Ramos (cell line): ENCODE data around the gene MKLN1.

Experiments used
- in situ Hi-C: fragments of 300-500 bp; cut with MboI; formaldehyde crosslinking; loops from one replicate; pipeline ENCODE4 v1.14.3; 2022; ENCODE audit warnings: low sequenced_read_pairs; ENCODE audit not compliant: unreplicated experiment

MKLN1 gene

DNA sequence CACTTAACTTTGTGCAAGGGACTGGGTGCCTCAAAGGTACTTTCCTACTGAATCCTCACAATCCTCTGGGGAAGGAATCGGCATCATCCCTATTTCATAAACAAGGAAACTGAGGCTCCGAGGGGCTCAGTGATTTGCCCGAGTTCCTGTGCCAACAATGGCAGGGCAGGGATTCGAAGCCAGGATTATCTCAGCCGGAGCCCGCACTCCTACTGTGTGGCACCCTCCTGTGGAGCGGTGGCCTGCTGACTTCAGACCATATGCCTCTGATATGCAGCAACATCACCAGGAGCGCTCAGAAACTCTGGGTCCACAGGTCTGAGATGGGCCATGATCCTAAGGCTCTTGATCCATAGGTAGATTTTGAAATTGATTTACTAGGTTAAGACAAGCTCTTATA lies 182.1 kb downstream of the MKLN1 start:
- in situ Hi-C loops: loop anchor here (10.0 kb wide), 1 partner anchor 635 kb away; no protein-coding TSS in a partner anchor

DNA sequence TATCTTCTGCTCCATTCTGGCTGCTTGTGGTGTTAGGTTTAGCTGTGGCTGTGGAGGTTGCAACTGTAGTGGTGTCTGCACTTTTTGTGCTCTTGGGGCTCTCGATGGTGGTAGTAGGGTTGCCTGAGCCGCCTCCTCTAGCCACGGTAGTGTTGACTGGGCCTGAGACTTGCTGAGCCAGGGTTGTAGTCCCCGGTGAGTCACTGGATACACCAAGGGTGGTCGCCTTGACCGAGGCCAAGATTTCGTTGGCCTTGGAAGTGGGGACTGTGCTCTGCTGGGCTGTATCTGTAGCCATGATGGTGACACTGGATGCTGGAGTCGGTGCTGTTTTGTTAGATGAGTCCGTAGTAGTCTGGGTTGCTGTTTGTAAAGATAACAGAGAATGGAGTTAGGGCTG lies 183.4 kb downstream of the MKLN1 start:
- in situ Hi-C loops: loop anchor here (10.0 kb wide), 1 partner anchor 636 kb away; no protein-coding TSS in a partner anchor

DNA sequence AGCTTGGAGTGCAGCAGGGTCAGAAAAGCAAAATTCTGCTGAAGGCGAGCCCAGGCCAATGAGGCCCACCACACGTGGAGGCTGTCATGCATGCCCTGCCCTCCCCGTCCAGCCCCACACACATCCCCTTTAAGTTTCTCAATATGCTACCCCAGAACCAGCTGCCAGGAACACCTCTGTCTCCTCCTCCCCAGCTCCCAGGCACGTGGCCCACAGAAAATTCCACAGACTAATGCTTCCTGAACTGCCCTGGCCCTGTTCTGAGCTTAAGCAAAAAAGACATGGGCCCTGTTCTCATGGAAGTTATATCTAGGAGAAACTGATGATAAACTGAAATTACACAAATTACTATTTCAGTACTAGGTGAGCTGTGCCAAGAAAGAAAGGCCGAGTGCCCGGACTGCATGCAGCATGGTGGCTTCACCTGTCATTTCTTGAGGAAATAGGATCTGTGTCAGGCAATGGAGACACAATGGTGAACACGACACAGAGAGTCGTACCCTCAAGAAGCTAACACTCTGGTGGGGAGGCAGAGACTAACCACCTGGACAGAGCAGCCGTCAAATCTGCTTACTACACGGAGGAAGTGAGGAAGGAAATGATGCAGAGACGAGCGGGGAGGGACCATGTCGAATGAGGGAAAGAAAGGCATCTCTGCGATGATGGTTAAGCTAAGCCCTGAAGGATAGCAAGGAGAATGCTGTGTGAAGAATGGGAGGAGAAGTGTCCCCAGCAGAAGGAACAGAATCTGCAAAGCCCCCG lies 184.3 kb downstream of the MKLN1 start:
- in situ Hi-C loops: loop anchor here (10.0 kb wide), 1 partner anchor 637 kb away; no protein-coding TSS in a partner anchor

DNA sequence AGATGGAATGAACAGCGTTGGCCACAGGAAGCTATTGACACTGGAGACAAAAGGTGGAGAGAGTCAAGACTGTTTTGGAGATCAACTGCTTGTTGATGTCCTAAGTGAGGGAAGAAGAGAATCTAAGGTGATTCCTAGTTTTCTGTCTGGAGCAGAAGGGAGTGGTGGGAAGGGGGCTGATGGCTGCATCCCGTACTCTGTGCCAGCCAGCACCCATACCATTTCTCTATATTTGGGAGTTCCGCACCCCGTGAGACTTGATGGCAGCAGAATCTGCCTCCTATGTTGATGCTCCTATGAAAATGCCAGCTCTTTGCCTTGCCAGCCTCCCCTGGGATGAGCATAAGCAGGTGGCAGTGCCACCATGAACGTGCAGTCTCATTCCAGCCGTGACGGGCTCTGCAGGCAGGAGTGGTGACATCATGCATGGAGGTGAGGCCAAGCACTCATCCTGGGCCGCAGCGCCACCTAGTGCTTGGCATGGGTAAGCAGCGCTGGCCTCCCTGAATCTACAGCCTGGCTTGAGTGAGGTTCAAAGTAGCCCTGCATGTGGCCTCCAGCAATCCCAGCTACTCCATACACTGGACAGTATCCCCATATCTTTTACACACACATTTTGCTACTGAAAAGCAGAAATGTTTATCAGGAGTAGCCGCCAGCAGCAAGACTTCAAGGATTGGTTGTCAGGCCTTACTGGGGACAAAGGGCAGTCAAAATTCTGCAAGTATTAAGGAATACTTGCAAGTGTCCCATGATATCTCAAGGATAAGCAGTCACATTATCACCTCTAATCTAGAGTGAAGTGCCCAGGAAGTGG lies 185.8 kb downstream of the MKLN1 start:
- in situ Hi-C loops: loop anchor here (10.0 kb wide), 1 partner anchor 639 kb away; no protein-coding TSS in a partner anchor

DNA sequence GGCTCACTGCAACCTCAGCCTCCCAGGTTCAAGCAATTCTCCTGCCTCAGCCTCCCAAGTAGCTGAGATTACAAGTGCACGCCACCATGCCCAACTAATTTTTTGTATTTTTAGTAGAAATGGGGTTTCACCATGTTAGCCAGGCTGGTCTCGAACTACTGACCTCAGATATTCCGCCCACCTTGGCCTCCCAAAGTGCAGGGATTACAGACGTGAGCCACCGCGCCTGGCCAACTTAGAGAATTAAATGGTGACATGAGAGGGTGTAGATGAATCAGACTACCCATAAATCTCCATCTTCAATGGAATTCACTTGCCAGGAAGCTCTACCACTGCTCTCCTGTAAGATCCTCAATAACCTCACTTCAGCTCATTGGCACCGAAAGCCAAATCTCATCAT lies 187.8 kb downstream of the MKLN1 start:
- in situ Hi-C loops: loop anchor here (10.0 kb wide), 1 partner anchor 641 kb away; no protein-coding TSS in a partner anchor

DNA sequence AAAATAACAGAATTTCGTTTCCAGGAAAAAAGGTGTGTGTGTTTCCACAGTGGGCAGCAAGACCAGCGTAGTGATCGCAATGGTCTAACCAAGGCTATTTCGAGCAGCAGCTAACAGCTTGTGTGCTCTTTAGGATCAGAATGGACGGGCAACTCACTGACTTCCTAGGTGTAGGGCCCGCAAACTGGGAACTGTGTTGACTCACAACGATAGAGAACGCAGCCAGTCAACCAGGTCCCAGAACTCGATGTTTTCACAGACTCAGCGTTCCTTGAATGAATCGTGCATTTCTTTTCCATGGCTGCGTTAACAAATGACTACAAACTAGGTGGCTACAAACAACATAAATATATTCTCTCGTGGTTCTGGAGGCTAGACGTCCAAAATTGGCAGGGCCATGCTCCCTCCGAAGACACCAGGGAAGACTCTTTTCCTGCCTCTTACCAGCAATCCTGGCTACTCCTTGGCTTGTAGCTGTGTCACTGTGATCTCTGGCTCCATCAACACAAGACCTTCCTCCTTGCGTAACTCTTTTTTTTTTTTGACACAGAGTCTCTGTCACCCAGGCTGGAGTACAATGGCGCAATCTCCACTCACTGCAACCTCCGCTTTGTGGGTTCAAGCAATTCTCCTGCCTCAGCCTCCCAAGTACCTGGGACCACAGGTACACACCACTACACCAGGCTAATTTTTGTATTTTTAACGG lies 189.7 kb downstream of the MKLN1 start:
- in situ Hi-C loops: loop anchor here (10.0 kb wide), 1 partner anchor 643 kb away; no protein-coding TSS in a partner anchor

DNA sequence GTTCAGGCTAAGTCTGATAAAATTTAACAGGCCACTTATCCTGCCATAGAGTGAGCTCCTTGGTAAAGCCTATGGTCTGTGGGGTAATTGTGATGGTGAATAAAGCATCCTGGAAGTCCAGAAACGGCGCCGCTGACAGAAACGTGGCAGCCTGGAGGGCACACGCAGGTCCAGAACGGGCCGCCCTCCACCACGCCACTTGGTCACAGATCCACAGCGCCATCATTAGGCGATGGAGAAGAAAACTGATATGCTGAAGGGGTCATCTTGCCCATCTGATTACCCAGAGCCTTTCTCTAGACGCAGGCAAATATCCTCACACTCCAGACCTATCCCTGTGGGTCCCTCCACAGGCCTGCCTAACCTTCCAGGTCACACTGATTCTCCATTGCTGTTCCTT lies 190.9 kb downstream of the MKLN1 start:
- in situ Hi-C loops: loop anchor here (10.0 kb wide), 1 partner anchor 644 kb away; no protein-coding TSS in a partner anchor

DNA sequence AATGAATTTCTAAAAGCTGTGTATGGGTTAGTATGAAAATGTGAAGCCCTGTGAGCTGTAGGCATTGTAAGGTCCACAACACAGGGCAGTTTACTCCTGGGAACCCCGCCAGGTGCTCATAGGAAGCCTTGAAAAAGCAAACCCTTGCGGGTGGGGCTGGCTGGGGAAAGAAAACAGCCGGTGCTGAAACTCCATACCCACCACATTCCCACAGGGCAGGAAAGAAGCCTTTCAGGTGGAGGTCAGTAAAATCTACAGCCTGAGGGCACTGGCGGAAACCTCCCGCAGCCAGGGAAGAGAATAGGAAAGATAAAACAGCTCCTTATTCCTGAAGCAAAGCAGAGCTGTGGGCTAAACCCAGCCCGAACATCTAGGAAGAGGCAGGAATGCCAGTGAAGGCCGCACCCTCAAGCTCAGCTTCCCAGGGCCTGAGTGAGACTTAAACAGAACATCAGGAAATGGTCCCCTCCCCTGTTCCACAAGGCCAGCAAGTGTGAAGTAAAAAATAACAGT lies 194.0 kb downstream of the MKLN1 start:
- in situ Hi-C loops: no loop called here

DNA sequence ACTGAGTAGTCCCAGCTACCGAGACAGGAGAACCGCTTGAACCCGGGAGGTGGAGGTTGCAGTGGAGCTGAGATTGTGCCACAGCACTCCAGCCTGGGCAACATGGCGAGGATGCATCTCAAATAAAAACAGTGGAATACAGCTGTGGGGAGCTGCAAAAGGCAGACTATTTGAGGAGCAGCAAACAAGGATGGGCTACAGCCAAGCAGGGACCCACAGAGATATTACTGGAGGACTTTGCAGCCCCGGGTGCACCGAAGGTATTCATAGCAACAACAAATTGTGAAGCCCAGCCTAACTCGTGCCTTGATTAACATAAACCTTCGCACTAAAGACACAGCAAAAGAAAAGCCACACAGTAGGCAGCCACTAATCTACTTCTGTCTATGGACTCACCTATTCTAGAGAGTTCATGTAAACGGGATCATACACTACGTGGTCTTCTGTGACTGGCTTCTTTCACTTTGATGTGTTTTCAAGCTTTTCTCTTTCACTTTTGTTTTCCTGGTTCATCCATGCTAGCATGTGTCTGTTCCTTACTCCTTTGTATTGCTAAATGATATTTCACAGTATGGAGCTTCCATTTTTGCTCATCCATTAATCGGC lies 194.8 kb downstream of the MKLN1 start:
- in situ Hi-C loops: no loop called here

DNA sequence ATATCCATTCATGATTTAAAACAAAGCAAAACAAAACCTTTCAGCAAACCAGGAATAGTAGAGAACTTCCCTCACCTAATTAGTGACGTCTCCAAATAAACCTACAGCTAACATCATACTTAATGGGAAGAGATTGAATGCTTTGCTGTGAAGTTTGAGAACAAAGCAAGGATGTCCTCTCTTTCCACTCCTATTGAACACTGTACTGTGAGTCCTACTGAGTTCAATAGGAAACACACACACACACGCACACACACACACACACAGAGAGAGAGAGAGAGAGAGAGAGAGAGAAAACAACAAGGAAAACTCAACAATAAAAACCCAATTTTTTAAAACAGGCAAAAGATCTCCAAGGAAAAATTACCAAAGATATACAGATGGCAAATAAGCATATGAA lies 196.4 kb downstream of the MKLN1 start:
- in situ Hi-C loops: no loop called here

DNA sequence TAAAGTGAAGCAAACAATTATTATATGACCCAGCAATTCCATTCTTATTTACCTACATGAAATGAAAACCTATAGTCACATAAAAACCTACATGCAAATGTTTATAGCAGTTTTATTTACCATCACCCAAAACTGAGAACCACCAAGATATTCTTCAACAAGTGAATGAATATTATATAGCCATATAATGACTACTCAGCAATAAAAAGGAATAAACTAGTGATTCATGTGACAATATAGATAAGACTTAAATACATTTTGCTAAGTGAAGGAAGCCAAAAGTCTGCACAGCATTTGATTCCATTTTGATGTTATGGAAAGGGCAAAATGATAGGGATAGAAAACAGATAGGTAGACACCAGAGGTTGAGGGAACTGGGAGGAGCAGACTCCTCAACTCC lies 197.0 kb downstream of the MKLN1 start:
- in situ Hi-C loops: no loop called here

DNA sequence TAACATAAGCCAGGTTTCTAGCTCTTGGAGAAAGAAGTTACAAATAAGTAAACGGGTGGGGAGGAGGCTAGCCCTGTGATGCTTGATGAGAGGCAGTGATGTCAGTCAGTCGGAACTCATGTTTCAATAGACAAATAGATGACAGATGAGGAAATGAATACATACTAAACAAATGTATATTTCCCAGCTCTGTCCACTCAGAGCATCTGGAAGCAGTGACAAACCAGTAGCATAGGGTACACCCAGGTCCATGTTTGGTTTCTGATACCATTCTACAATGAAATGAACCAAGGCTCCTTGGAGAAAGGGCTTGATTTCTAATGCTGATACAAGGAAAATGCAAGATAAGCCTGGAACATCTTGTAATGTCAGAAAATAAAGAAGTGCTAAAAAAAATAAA lies 198.1 kb downstream of the MKLN1 start:
- in situ Hi-C loops: no loop called here

DNA sequence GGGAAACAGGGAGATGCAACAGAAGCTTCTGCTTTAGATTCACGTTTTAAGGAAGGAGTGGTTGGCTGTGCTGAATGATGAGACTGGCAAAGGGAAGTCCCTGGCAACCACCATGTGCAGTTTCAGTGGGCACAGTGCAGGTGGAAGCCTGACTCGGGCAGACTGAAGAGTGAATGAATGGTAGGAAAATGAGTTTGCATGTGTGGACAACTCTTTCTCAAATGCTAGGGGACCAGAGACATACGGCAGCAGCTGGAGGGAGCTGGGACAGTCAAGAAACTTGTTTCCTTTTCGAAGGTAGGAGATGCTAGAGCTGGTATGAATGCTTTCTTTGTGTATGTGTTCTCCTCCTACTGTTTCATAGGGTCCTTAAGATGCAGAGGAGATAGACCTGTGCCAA lies 199.8 kb downstream of the MKLN1 start:
- in situ Hi-C loops: no loop called here

DNA sequence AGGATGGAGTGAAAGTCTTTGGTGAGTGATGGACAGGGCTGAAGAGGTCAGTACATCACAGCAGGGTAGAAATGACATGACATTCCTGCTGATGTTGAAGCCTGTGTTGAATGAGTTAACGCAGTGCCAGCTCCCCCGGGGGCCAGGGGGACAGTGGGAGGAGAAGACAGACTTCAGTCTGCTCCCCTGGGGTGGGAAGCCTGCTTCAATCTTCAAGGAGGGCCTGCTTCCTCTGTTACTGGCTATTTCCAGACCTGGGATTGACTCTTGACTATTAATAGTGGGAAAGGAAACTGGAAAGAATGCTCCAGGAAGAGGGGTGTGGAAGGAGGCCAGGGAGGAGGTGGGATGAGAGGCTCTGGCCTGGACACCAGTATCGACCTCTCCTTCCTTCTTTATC lies 201.5 kb downstream of the MKLN1 start:
- in situ Hi-C loops: no loop called here

DNA sequence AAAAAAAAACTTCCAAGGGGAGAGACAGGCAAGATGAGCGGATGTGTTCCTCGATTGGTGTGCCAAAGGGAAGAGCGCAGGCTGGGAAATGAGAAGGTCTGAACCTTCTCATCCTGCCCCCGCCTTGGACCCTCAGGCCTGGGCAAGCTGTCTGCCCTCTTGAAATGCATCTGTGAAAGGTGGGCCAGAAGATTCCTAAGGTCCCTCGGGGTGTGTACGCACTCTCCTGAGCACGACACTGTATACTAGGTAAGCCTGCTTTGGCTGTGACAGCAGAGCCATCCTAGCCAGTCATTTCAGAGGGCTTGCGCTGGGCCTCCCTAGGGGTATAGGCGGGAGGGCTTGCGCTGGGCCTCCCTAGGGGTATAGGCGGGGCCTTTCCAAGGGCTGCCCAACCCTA lies 201.9 kb downstream of the MKLN1 start:
- in situ Hi-C loops: no loop called here

DNA sequence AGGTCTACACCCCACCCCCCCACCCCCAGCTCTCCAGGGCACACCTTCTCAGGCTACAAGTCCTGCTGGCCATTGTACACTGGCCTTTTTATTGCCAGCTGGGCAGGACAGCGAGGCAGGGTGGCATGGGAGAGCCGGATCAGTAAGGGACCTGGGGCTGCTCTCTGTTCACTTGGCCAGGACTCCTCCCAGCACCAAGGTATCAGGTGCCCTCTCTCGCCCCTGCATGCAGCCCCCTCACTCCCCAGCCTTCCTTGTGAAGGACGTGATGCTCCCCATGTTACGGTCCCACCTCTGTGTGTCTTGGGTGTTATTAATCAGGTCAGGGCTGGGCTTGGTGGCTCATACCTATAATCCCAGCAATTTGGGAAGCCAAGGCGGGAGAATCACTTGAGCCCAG lies 202.5 kb downstream of the MKLN1 start:
- in situ Hi-C loops: no loop called here

DNA sequence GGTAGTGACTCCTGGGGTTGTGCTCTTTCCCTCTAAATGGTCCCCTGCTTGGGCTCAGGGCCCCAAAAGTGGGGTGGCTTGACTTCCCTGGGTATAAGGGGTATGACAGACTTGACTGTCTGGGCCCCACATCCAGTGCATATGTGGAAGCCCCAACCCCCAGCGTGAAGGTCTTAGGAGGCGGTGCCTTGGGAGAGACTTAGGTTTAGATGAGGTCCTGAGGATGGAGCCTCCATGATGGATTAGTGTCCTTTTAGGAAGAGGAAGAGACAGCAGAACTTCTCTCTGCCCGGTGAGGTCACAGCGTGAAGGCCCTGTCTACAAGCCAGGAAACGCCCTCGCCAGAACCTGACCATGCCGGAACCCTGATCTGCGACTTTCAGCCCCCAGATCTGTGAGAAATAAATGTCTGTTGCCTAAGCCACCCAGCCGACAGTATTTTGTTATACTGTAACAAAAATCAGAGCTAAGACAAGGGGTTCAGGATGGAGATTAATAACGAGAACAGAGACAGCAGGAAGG lies 205.0 kb downstream of the MKLN1 start:
- in situ Hi-C loops: no loop called here

DNA sequence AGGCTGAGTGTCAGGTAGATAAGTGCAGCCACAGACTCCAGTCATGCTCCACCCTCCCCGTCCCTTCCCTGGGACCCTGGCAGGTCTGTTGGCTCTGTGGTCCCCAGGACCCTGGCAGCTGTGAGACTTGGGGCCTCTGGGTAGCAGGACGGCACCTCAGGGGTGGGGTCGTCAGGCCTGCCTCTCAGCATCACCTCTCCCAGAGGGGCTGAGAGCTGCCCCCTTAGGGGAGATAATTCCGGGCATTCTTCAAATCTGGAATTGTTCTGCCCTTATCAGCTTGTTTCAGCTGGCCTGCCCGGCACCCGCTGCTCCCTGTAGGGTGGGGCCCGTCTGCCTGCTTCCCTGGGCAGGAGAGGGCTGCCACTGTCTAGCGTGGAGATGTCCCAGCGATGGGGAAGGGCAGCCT lies 205.5 kb downstream of the MKLN1 start:
- in situ Hi-C loops: no loop called here
